Measurements from ENCODE around the gene DPY19L3.
"Not testable (repeated sequence)": the region's sequence is repeated elsewhere in the genome, so short reads cannot be mapped to it uniquely, and the experiment has no call there.

The DPY19L3 gene

GRCh38 chr19:32498648-32499200 is 93.2 kb downstream of the DPY19L3 start:
- DNase-seq (ENCODE audit: low read depth, low spot score) = no peak

- DNase-seq (ENCODE audit: low read depth, low spot score) = not testable (repeated sequence)
Measured at GRCh38 chr19:32512498-32512897, 106.9 kb downstream of the DPY19L3 start.

GRCh38 chr19:32519023-32519422 is 113.5 kb downstream of the DPY19L3 start:
- no peak for DNase-seq (ENCODE audit: low read depth, low spot score)

- no peak for DNase-seq (ENCODE audit: low read depth, low spot score)
Measured at GRCh38 chr19:32522967-32523366, 117.4 kb downstream of the DPY19L3 start.

GRCh38 chr19:32526895-32527294 is 121.3 kb downstream of the DPY19L3 start:
- DNase-seq (ENCODE audit: low read depth, low spot score) = no peak

- DNase-seq (ENCODE audit: low read depth, low spot score) = no peak
Measured at GRCh38 chr19:32530773-32531172, 125.2 kb downstream of the DPY19L3 start.

GRCh38 chr19:32532233-32532632 is 126.7 kb downstream of the DPY19L3 start:
- no peak for DNase-seq (ENCODE audit: low read depth, low spot score)
